ENCODE measurements around the gene ATP9A.

Gene ATP9A

DNA sequence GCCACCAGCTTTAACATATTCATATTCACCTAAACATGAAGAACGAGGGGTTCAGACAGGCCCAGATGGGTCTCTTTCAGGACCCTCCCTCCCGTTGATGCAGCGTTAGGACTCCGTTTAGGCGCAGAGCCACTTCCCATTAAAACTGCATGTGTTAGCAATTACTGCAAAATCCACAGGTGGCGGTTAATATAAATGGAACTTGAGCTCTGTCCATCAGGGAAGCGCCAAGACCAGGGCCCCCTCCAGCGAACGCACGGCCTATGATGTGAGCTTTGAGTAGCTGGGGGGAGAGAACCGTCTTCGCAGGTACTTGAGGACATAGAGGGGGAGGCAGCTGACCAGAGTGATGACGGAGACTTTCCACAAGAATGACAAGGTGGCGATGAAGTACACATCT lies 167.2 kb downstream of the ATP9A start:
- no peaks in the 10 kb centered on the region for H3K9me3 ChIP-seq (ENCODE audit: low read length)
- no peak overlapping the region for H3K9ac ChIP-seq (ENCODE audit: low read length)
- no peak overlapping the region for H3K4me3 ChIP-seq (ENCODE audit: low read depth, low read length, poor library complexity, severe bottlenecking)
- no peak overlapping the region for H3K4me2 ChIP-seq (ENCODE audit: low read length)
- no peaks in the 10 kb centered on the region for H3F3A ChIP-seq (ENCODE audit: insufficient read depth, low read length)
- H3K36me3 ChIP-seq (ENCODE audit: insufficient read depth, low read length) = no peaks in the 10 kb centered on the region
- no peak overlapping the region for H2AFZ ChIP-seq (ENCODE audit: low read length)
- no peaks in the 10 kb centered on the region for H4K20me1 ChIP-seq (ENCODE audit: insufficient read depth, low read length)
- no peak overlapping the region for H3K27ac ChIP-seq (ENCODE audit: low read depth, low read length, poor library complexity, severe bottlenecking)
- TF ChIP-seq, protein P1, sequence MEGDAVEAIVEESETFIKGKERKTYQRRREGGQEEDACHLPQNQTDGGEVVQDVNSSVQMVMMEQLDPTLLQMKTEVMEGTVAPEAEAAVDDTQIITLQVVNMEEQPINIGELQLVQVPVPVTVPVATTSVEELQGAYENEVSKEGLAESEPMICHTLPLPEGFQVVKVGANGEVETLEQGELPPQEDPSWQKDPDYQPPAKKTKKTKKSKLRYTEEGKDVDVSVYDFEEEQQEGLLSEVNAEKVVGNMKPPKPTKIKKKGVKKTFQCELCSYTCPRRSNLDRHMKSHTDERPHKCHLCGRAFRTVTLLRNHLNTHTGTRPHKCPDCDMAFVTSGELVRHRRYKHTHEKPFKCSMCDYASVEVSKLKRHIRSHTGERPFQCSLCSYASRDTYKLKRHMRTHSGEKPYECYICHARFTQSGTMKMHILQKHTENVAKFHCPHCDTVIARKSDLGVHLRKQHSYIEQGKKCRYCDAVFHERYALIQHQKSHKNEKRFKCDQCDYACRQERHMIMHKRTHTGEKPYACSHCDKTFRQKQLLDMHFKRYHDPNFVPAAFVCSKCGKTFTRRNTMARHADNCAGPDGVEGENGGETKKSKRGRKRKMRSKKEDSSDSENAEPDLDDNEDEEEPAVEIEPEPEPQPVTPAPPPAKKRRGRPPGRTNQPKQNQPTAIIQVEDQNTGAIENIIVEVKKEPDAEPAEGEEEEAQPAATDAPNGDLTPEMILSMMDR (IDR thresholded peaks at IDR 0.05; ENCODE audit: low read length) = no peak
- no peak for TF ChIP-seq EZH2 (IDR thresholded peaks at IDR 0.05; ENCODE audit: borderline replicate concordance, low read length)
- H3K4me1 ChIP-seq (ENCODE audit: insufficient read depth, low read length, severe bottlenecking) = peaks cover 27% of the 10 kb centered on the region
- peaks cover 18% of the 10 kb centered on the region for H3K27me3 ChIP-seq (ENCODE audit: insufficient read depth, low read length)
- no peaks in the 10 kb centered on the region for H3K9me2 ChIP-seq (ENCODE audit: low read depth, low read length)
- H3K79me2 ChIP-seq (ENCODE audit: insufficient read depth, low read length) = no peaks in the 10 kb centered on the region

DNA sequence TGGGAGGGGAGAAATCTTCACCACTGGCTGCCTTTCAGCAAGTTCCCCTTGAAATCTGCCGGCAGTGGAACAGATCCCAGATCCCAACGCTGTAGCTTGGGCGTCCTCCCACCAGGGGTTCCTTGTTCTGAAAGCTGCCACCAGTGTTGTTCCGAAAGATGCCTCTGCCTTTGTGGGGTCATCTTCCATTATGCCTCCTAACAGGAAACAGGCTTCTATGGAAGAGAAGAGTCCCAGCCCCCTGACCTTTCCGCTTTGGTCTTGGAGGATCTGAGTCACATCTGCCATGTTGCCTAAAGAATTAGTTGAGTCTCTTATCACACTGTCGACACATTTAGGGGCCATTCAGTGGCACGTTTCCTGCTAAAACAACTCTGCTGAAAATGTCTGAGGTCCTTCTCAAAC lies 168.2 kb downstream of the ATP9A start:
- Histone ChIP-seq H4K20me1 (ENCODE audit: insufficient read depth, low read length) (no peaks in the 10 kb centered on the region), H3K27me3 (ENCODE audit: insufficient read depth, low read length) (peaks cover 18% of the 10 kb centered on the region), H3K4me2 (ENCODE audit: low read length) (no peak overlapping the region), H3K9me3 (ENCODE audit: low read length) (no peaks in the 10 kb centered on the region), H3K9ac (ENCODE audit: low read length) (no peak overlapping the region), H3K27ac (ENCODE audit: low read depth, low read length, poor library complexity, severe bottlenecking) (no peak overlapping the region), H3K36me3 (ENCODE audit: insufficient read depth, low read length) (no peaks in the 10 kb centered on the region), H2AFZ (ENCODE audit: low read length) (no peak overlapping the region), H3K79me2 (ENCODE audit: insufficient read depth, low read length) (no peaks in the 10 kb centered on the region), H3F3A (ENCODE audit: insufficient read depth, low read length) (no peaks in the 10 kb centered on the region), H3K4me1 (ENCODE audit: insufficient read depth, low read length, severe bottlenecking) (peaks cover 36% of the 10 kb centered on the region), H3K9me2 (ENCODE audit: low read depth, low read length) (no peaks in the 10 kb centered on the region), H3K4me3 (ENCODE audit: low read depth, low read length, poor library complexity, severe bottlenecking) (no peak overlapping the region)
- TF ChIP-seq EZH2 (IDR thresholded peaks at IDR 0.05; ENCODE audit: borderline replicate concordance, low read length) = no peak
- TF ChIP-seq, protein P1 (IDR thresholded peaks at IDR 0.05; ENCODE audit: low read length) = no peak

DNA sequence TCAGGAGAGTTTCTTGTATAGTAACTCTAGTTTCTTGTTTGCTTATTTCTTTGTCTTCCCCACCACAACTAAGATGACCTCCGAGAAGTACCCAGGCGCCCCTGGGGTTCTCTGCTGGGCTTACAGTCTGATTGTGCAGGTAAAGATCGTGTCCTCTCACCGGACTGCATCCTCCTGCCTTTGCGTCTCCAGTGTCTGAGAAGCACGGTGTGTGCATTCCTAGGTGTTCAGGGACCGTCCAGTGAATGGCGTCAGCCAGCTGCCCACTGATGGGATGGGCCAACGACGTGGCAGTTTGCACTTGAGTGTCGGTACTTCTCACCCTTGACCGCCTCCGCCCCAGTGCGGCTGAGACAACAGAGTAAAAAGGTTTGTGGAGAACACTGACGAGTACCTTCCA lies 169.6 kb downstream of the ATP9A start:
- Histone ChIP-seq H3K4me2 (ENCODE audit: low read length) (no peak overlapping the region), H3K9ac (ENCODE audit: low read length) (no peak overlapping the region), H3K9me2 (ENCODE audit: low read depth, low read length) (no peaks in the 10 kb centered on the region), H3K4me3 (ENCODE audit: low read depth, low read length, poor library complexity, severe bottlenecking) (no peak overlapping the region), H3F3A (ENCODE audit: insufficient read depth, low read length) (no peaks in the 10 kb centered on the region), H3K79me2 (ENCODE audit: insufficient read depth, low read length) (no peaks in the 10 kb centered on the region), H3K27me3 (ENCODE audit: insufficient read depth, low read length) (peaks cover 18% of the 10 kb centered on the region), H3K27ac (ENCODE audit: low read depth, low read length, poor library complexity, severe bottlenecking) (no peak overlapping the region), H3K4me1 (ENCODE audit: insufficient read depth, low read length, severe bottlenecking) (peaks cover 48% of the 10 kb centered on the region), H2AFZ (ENCODE audit: low read length) (no peak overlapping the region), H4K20me1 (ENCODE audit: insufficient read depth, low read length) (no peaks in the 10 kb centered on the region), H3K36me3 (ENCODE audit: insufficient read depth, low read length) (no peaks in the 10 kb centered on the region), H3K9me3 (ENCODE audit: low read length) (no peaks in the 10 kb centered on the region)
- TF ChIP-seq, protein P1 (IDR thresholded peaks at IDR 0.05; ENCODE audit: low read length) = no peak
- no peak for TF ChIP-seq EZH2 (IDR thresholded peaks at IDR 0.05; ENCODE audit: borderline replicate concordance, low read length)
